Fibroblast of skin of back (primary cell): ENCODE results near the gene SMARCAL1.

Experiments
- DNase-seq: peaks from one replicate; pipeline ENCODE4 v3.0.0-alpha.2; 2013

The SMARCAL1 gene

DNA sequence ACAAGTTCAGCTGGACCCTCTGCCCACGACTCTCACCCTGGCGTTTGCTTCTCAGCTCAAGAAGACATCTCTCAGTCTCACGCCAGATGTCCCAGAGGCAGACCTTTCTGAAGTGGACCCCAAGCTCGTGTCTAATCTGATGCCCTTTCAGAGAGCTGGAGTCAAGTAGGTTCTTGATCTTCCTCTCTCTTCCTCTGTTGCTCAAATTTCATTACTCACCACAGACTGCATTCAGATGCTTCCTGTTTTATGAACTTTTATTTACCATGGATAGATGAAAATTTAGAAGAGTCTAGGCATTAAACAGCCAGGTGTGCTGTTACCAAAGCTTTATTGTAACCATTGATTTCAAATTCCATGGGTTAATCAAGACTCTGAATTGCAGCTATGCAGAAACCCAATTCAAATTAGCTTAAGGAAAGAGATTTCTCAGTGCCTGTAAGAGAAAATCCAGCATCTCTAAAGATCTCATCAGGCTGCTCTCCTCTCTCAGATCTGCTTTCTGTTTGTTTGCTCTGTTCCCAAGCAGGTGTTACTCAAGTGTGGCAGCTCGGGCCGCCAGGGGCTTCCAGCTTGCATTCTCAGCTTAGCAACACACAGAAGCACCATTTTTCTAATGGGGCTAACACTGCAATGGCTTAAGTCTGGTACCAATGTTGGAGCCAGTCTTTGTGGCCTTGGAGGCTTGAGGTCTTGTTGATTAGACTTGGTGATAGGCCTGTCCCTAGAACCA lies 16.5 kb downstream of the SMARCAL1 start:
- DNase-seq = no peak

DNA sequence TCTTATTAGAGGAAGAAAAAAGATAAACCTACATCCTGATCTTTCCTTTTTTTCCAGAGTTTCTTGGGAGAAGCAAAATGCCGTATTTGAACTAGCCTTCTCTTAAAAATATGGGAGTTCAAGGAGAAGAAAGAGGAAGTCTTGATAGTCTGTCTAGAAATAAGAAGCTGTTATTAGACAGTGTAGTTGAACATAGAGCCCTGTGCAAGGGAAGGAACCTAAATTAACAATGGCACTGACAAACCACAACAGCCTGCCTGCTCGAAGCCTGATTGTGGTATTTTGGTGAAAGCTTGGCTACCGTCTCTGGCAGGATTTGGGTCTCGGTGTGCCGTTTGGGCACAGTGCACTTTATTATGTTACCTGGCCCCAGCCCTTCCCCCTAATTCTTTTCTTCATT lies 17.1 kb downstream of the SMARCAL1 start:
- DNase-seq = no peak

DNA sequence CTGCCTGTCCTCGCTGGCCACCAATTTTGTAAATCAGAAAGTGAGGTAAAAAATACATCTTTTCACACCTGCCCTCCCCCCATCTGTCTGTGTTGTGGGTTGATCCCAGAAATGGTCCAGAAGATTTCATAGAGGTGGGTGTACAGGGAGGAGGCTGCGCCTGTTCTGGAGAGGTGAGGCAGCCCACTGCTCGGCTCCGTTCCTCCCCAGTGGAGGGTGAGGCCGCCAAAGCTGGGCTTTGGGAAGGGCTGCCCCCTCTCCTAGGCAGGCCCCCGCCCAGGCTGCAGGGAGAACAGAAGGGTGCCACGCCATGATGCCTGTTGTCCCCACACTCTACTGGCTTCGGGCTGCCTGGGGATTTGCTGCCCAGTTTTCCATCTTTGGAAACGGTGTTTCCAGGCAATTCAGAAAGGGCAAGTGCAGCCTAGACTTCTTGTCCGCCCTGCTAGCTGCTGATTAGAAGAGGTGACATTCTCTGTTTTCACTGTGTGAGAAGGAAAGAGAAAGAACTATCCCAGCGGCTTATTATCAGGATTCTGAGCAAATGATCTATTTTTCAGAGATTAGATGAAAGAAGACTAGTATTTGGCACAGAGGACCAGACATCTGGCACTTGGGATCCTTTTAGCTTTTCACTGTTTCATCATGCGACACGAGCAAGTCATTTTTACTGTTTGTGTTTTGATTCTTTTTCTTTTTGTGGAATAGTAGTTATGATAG lies 18.7 kb downstream of the SMARCAL1 start:
- no peak for DNase-seq

DNA sequence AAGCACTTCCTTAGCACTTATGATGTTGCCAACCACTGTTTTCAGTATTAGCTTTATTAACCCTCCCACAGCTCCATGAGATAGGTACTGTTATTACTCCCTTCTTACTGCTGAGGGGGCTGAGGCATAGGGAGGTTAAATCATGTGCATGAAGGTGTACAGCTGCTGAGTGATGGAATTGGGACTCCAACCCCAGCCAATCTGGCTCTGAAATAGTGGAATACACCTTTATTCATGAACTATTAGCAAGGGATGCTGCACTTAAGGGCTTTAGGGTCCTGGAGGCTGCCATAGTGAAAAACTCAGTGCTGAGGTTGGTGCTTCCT lies 19.2 kb downstream of the SMARCAL1 start:
- no peak for DNase-seq

DNA sequence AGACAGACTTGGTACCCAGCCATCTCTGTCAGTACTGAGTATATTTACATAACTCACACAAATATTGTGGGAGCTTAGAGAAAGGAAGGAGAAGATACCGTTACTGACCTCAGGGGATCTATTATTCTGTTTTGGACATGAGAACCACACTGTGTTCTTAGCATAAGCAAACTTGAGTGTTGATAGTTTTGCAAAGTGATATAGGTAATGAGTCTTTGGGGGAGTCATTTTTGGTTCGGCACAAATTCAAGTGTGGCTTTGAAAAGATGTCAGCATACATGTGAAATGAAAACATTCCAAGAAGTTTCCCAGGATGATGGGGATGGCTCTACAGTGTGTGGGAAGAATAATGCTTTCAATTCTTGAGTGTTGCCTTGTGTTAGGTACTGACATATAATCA lies 24.1 kb downstream of the SMARCAL1 start:
- DNase-seq = peak; percentile 91

DNA sequence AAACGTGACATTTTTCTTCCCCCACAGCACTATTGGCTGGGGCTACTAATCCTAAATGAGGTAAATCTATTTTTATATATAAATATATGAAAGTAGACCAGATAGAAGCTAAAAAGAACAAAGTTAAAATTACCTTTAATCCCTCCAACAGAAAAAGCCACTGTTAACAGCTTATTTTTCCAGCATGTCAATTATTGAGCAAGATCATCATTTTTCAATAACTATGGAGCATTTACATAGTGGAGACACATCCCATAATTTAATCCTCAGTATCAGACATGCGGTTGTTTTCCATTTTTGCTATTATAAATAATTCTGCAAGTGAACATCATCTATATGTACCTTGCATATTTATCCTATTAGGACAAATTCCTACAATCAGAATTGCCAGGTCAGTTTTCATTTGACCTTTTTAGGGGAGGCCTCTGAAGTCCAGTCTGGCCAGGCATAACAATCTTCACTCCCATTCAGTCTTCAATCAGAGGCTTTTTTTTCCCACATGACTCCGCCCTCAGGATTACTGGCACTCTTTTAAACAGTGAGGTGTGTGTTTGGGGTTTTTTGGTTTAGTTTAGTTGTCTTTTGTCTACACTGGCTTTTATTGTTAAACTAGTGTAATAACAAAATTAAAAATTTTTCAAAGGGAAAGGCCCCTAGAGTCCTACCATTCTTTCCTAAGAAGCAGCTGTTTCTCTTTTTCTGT lies 29.2 kb downstream of the SMARCAL1 start:
- no peak for DNase-seq

DNA sequence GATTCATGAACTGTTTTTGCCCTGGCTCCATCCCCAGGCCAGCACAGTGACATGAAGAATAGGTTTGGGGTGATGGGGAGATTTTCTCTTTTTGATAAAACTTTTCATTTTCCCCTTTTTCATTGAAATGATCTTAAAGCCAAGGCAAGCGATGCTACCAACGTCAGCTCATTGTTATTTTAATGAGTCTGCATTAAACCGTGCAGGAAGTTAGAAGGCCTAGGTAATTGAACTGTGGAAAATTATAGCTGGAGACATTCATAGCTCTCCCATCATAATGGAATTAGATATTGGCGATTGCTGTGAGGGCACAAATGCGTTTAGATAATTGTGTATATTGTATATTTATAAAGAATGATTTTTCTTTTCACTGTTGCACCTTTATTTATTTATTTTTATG lies 33.2 kb downstream of the SMARCAL1 start:
- DNase-seq = peak; percentile 23

DNA sequence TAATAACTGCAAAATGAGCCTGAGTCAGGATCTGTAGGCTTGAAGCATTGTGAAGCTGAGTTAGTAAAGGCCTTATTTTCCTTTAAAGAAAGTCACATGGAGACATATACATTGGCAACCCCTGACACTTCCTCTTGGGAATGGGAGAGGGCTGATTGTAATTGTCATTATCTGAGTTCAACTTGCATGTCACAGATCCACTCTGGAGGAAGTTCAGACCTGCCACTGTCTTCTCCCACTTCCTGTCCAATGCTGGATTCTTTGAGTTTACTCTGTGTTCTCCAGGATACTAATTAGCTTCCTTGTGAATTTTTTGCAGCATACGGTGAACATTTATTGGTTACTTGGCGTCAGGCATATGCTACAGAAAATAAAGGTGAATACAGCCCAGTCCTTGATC lies 34.1 kb downstream of the SMARCAL1 start:
- DNase-seq = no peak

DNA sequence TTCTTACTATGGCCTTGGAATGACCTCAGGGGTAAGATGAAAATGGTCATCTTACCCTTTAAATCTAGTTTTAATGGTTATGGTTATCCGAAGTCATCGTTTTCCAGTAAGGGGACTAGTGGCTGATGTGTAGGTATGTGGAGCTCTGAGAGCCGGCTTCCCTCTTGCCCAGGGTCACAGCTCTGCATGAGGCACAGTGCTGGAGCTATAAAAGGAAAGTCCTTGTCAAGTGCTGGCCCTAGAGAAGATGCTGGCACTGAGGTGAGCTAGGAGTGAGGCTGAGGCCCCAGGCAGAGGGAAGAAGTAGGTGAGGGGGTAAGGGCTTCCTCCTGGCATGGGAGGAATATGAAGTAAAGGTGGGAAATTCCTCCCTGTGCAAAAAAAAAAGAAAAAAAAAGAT lies 35.0 kb downstream of the SMARCAL1 start:
- no peak for DNase-seq

DNA sequence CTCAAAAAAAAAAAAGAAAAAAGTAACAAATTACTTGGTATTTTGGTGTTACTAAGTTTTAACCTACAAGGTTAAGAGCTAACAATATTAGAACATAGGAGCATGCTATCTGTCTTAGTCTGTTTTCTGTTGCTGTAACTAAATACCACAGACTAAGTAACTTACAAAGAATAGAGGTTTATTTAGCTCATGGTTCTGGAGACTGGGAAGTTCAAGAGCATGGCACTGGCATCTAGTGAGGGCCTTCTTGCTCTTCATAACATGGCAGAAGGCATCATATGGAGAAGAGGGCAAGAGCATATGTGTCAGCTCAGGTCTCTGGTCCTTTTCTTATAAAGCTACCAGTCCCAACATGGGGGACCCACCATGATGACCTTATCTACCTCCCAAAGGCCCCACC lies 36.5 kb downstream of the SMARCAL1 start:
- DNase-seq = no peak

DNA sequence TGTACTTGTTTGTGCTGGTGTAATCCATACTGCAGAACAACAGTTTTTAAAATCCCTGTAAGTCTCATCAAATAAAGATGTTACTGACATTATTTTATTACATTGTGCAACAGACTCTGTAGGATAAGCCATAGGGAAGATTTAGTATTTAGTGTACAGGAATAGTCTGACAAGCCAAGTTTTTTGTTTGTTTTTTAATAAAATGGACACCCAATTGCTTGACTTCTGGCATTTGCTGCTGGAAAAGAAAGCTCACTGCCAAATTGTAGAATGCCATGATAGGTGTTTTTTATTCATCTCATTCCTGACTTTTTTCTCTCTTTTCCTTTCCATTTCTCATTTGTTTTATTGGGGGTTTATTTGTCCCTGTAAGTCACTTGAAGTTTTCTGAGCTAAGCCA lies 38.1 kb downstream of the SMARCAL1 start:
- no peak for DNase-seq

DNA sequence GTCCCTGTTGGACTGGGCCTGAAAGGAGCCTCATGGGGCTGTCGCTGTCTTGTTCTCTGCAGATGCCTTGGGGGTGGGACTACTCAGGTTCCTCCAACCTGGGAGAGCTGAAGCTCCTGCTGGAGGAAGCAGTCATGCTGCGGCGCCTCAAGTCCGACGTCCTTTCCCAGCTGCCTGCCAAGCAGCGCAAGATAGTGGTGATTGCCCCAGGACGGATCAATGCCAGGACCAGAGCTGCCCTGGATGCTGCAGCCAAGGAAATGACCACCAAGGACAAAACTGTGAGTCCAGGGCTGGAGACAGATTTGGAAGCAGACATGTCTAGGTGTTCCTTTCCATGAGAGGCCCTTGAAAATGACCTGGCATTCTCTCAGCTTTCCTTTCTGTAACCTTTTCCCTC lies 38.5 kb downstream of the SMARCAL1 start:
- DNase-seq = no peak

DNA sequence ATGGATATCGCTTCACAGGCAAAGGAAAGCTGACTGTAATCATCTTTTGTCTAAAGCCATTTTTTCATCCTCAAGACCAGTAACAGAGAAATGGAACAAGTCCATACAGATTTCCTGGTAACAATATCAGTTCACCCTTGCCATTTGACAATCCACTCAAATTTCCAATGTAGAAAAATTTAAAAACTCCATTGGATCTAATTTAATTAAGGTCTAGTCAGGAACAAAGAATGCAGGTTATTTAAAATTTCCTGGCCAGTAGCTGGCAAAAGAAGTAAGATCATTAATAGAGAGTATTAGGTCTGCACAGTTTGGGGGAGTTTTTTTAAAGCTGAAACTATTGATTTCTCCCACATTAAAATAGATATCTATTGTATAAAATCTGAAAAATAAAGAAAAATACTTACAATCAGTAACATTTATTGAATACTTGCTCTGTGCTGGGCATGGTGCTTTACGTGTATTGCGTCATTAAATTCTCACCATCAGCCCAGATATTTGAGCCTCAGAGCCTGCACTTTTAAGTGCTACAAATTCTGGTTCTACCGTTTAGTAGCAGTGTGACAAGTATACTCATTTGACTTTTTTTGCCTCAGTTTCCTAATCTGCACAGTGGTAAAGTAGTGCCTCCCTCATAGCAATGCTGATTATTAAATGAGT lies 41.8 kb downstream of the SMARCAL1 start:
- DNase-seq = no peak

DNA sequence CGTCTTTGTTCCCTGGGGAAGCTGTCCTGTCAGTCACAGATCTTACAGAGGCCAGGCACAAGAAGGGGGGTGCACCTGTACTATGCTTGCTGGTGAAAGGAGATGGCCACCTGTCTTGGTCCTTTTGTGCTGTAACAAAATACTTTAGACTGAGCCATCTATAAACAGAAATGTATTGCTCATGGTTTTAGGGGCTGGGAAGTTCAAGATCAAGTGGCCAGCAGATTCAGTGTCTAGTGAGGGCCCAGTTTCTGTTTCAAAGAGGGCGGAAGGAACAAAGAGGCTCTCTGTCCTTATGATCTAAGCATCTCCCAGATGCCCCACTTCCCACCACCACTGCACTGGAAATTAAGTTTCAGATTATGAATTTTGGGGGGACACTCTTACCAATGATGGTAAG lies 50.9 kb downstream of the SMARCAL1 start:
- no peak for DNase-seq

DNA sequence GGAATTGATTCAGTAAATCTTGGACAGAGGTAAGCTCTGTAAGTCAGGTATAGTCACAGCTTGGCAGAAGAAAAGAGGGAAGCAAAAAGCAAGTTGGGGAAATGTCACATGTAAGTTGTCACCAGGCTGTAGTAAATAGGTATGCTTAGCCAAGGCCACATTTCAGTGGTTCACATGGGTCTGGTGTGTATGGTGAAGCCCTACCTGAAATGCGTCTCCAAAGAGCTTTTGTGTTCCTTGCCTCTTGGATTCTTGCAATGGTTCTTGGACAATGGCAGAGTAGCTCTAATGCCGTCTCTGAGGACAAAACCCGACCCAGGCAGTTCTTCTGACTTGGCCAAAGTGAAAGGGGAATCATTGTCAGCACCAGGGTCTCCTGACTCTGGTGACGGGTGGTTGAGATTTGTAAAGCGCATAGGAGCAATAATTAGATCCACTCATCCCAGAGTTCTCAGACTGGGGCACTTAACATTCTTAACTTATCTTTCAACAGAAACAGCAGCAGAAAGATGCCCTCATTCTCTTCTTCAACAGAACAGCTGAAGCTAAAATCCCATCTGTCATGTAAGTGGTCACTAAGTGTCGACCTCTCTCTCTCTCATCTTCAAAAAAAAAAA lies 51.9 kb downstream of the SMARCAL1 start:
- DNase-seq = no peak

DNA sequence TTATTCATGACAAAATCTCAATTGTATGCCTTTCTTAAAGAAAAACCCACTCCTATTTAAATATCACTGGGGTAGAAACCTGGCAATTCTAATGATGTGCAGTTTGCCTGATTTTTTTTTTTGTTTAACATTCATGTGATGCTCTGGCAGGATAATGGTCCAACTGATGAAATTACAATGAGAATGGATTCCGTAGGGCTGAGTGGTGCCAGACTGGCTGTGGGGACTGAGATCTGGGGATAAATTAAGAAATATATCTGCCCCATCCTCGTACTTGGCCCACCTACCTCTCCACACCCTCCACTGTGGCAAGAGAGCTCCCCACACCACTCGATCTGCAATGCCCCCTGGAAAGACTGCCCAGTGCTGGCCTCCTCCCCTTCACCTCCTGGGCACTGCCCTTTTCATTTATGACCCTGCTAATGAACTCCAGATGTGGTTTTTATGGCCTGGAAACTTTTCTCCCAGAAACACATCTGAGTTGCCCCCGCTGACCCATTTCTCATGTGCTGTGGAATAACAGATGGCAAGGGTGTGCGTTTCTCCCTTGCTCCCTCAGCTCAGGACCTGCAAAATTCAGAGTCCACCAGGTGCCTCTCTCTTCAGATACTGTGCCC lies 53.4 kb downstream of the SMARCAL1 start:
- no peak for DNase-seq

DNA sequence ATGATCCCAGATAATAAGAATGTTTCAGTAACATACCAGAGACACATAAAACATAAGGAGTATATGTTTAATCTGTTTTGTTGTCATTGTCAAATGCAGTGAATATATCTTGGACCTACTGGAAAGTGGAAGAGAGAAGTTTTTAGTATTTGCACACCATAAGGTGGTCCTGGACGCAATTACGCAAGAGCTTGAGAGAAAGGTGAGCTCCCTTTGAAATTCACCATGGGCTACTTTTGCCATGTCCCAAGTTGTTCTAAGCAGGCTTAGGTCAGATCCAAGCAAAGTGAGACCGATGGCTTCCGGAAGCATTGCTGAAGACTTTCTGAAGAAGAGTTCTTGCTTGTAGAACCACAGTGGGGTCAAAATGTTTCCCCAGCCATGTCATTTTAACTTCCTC lies 55.6 kb downstream of the SMARCAL1 start:
- no peak for DNase-seq

DNA sequence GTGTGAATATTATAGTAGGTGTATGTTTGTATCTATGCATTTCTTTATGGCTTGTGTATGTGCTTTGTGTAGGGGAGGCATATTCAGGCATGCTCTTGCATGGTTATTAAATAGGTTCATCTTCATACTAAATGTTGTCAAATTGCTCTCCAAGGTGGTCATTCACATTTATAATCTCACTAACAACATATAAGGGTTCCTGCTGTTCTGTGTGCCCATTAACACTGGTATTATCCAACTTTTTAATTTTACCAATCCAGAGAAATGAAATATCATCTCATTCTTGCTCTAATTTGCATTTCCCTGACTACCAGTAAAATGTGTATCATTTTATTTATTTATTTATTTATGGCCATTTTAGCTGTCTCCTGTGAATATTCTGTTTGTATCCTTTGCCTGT lies 57.4 kb downstream of the SMARCAL1 start:
- DNase-seq = no peak

DNA sequence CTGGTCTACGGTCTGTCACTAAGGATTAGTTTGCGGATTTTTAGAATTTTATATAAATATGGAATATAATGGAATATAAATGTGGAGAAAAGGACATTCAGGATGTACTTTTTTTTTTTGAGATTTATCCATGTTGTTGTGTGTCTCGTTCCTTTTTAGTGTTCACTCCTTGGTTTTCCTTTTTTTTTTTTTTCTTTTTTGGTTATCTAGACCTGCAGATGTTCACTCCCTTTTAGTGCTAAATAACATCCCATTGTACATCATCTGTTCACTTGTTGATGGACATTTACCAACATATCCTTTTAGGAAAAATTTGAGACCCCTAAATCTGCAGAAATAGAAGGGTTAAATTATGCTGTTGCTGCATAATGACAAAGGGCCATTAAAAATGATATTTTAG lies 60.9 kb downstream of the SMARCAL1 start:
- DNase-seq = no peak

DNA sequence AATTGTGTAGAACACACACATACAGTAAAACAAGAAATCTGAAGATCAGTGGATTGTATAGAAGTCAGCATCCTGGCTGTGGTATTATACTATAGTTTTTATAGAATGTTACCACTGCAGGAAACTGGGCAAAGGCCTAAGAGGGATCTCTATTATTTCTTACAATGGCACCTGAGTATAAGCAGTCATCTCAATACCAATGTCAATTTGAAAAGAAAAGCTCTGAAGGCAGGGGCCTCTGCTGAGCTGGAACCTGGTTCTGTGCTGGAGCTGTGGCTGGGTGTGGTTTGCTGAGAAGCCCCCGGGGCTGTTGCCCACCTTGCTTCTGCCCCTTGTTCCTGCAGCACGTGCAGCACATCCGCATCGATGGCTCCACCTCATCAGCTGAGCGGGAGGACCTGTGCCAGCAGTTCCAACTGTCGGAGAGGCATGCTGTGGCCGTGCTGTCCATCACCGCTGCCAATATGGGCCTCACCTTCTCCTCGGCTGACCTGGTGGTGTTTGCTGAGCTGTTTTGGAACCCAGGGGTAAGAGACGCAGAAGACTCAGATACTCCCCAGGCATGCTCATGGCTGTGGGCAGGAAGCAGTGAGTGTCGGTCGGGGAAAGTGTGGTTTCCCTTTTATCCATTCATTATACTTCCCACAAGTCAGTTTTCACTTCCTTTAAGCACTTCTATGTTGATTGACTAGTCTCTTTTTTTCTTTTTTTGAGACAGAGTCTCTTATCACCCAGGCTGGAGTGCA lies 62.8 kb downstream of the SMARCAL1 start:
- no peak for DNase-seq

DNA sequence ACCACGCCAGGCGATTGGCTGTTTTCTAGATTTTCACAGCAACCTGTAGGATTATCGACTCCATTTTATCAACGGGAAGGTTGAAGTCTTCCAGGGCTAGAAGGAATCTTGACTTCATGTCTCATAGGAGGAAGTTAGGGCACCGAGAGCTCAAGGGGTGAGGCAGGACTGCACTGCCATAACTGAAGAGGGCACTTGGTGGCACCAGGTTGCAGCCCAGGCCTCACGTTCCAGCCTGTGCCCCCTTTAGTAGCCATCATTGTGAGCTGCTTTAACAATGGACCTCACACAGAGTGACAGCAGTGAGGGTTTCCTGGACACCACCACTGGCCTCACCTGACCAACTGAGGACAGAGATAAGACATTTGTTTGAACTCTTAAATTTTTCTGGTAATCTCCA lies 63.5 kb downstream of the SMARCAL1 start:
- DNase-seq = no peak
